Stimulated activated CD4-positive, alpha-beta T cell treated with anti-CD3 and anti-CD28 coated beads, Interleukin-2, amount 100 ng/mL, for 24 hours (primary cell): ENCODE results near the gene SETD1B.
"Not testable (repeated sequence)": the region's sequence is repeated elsewhere in the genome, so short reads cannot be mapped to it uniquely, and the experiment has no call there.

Experiments
- DNase-seq, 2 donors: peaks; one replicate each; pipeline ENCODE4 v3.0.0-alpha.2; 2020

Gene SETD1B

GRCh38 chr12:121827351-121828099 is 23.7 kb downstream of the SETD1B start:
- no peak for DNase-seq

- no peak for DNase-seq
Observed at GRCh38 chr12:121828306-121828705, 24.5 kb downstream of the SETD1B start.

- no peak for DNase-seq
Observed at GRCh38 chr12:121828826-121829225, 25.0 kb downstream of the SETD1B start.

- DNase-seq = no peak
Observed at GRCh38 chr12:121829250-121829918, 25.6 kb downstream of the SETD1B start.

- DNase-seq = no peak
Observed at GRCh38 chr12:121830134-121830533, 26.3 kb downstream of the SETD1B start.

- no peak for DNase-seq
Observed at GRCh38 chr12:121830588-121831265, 26.9 kb downstream of the SETD1B start.

GRCh38 chr12:121831571-121832245 is 27.9 kb downstream of the SETD1B start:
- no peak for DNase-seq

GRCh38 chr12:121837680-121838079 is 33.9 kb downstream of the SETD1B start:
- DNase-seq = no peak

GRCh38 chr12:121838126-121838525 is 34.3 kb downstream of the SETD1B start:
- no peak for DNase-seq

GRCh38 chr12:121839106-121839992 is 35.5 kb downstream of the SETD1B start:
- peak; percentile 100 for DNase-seq

GRCh38 chr12:121839993-121840761 is 36.4 kb downstream of the SETD1B start:
- DNase-seq = no peak

GRCh38 chr12:121843236-121843982 is 39.6 kb downstream of the SETD1B start:
- DNase-seq = no peak

- DNase-seq = no peak
Observed at GRCh38 chr12:121845701-121846100, 41.9 kb downstream of the SETD1B start.

GRCh38 chr12:121849211-121849610 is 45.4 kb downstream of the SETD1B start:
- DNase-seq = no peak

- DNase-seq = no peak
Observed at GRCh38 chr12:121849665-121850064, 45.9 kb downstream of the SETD1B start.

GRCh38 chr12:121852392-121852791 is 48.6 kb downstream of the SETD1B start:
- DNase-seq = not testable (repeated sequence)

GRCh38 chr12:121857322-121858246 is 53.8 kb downstream of the SETD1B start:
- DNase-seq = no peak

- no peak for DNase-seq
Observed at GRCh38 chr12:121858318-121858661, 54.5 kb downstream of the SETD1B start.
